ENCODE data around the gene PDCD10.

DNA sequence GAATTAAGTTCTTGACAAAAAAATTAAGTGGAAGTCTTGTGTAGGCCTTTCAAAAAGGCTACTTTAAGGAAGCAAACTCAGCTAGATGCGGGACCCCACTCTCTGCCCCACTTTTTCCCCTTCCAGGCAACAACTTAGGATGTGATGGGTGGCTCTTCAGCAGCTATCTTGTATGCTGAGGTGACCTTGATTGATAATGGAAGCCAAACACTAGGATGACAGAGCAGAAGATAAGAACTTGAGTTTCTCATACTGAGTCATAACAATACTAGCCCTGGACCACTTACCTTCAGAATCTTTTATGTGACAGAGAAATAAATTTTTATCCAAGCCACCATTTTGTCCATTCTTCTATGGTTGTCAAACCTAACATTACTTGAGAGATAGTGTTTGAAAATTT lies 16.1 kb downstream of the PDCD10 start:
- TF ChIP-seq, protein P1, sequence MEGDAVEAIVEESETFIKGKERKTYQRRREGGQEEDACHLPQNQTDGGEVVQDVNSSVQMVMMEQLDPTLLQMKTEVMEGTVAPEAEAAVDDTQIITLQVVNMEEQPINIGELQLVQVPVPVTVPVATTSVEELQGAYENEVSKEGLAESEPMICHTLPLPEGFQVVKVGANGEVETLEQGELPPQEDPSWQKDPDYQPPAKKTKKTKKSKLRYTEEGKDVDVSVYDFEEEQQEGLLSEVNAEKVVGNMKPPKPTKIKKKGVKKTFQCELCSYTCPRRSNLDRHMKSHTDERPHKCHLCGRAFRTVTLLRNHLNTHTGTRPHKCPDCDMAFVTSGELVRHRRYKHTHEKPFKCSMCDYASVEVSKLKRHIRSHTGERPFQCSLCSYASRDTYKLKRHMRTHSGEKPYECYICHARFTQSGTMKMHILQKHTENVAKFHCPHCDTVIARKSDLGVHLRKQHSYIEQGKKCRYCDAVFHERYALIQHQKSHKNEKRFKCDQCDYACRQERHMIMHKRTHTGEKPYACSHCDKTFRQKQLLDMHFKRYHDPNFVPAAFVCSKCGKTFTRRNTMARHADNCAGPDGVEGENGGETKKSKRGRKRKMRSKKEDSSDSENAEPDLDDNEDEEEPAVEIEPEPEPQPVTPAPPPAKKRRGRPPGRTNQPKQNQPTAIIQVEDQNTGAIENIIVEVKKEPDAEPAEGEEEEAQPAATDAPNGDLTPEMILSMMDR (IDR thresholded peaks at IDR 0.05): no peak
- no peak for TF ChIP-seq POLR2A (IDR thresholded peaks at IDR 0.05)

Data from esophagus squamous epithelium (tissue), 4 donors.